GM21447 (cell line): ENCODE data around the gene OSGIN1.

Experiments
- ATAC-seq: cut with Tn5 transposase; IDR thresholded peaks from one replicate; pipeline ENCODE4 v1.9.1; 2021; ENCODE audit not compliant: unreplicated experiment

Gene OSGIN1, protein sequence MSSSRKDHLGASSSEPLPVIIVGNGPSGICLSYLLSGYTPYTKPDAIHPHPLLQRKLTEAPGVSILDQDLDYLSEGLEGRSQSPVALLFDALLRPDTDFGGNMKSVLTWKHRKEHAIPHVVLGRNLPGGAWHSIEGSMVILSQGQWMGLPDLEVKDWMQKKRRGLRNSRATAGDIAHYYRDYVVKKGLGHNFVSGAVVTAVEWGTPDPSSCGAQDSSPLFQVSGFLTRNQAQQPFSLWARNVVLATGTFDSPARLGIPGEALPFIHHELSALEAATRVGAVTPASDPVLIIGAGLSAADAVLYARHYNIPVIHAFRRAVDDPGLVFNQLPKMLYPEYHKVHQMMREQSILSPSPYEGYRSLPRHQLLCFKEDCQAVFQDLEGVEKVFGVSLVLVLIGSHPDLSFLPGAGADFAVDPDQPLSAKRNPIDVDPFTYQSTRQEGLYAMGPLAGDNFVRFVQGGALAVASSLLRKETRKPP

DNA sequence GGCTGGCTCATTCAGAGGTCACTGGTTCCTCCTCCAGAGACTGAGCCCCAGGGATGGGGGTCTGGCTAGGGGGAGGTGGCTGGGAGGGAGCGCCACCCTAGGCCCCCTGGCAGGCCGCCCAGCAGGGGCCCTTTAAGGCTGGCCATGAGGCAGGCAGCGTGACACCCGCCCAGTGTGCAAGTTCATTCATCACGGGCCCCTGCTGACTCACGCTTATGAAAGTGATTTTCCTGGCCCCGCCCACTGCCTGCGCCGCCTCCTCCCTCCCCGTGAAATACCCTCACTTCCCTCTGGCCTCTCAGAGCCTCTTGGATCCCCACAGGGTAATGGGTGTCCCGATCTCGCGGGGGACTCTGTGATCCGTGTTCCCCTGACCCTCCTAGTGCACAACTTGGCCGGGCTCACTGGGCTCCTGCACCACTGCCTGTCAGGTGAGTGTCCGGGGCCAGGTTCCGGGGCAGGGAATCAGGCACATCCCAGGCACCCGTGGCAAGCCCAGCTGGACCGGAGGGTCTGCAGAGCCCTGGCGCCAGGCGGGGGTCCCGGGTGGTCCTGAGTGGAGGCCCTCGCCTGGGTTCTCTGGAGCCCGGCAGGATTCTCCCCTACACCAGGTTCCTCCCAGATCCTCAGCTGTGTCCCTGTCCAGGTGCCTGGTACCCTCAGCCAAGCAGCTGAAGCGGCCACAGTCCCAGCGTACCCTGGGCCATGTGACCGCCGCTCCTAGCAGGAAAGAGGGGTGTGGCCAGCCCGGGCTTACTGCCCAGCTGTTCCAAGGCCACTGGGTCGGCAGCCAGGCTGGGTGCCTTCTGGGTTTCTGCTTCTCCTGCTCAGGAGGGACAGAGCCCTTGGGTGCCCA, at the start of gene OSGIN1:
Gene OSGIN1 (plus strand): TSS at position 301 of the 856 bp plus-strand sequence. CDS start 4,432 bp downstream, outside the sequence.
- ATAC-seq, result peak; percentile 89

DNA sequence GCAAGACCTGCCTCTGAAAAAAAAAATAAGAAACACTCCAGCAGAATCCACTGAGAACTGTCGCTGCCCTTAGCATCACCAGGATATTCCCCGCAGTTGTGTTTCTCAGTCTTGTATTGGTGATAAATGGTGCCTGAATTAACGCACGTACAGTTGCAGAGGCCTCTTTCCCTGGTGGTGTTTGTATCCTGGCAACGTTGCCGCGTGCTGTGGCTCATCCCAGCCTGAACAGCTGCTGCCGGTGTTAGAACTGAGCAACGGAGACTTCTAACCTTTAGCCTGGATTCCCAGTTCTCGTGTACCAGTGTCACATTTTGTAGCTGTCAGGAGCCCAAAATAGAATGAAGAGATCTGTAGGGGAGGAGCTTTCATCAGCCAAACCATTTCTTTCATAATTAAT, 49.3 kb upstream of the OSGIN1 start:
- ATAC-seq, result no peak

DNA sequence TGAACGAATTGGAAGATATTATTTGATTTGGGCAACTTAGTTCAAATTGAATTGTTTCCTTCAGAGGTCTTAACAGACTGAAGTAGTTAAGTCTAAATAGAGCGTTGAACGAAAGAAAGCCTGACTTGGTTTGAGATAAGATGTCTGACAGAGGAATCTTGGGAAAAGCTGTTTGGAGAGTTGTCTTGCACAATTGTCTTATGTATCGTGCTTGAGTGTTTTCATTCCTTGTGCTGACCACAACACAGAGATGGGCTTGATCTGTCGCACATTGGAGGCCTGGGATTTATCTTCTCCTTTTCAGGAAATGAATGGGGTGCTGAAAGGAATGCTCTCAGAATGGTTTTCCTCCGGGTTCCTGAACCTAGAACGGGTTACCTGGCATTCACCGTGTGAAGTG, 46.4 kb upstream of the OSGIN1 start:
- no peak for ATAC-seq

DNA sequence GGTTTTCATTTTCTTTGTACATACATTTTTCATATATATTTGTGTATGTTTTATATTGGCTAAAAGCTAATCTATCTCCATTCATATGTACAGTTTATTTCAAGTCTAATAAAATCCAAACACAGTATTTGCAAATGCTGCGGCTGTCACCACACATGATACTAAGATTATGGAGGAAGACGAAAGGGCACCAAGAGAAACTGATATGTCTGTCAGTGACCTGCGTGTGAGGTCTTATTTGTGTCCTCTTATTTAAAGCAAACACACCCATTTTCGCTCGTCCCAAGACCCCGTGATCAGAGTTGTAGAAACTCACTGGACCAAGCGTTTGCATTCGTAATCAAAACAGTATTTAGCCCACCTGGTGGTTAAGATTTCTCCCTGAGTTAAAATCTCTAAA, 45.9 kb upstream of the OSGIN1 start:
- no peak for ATAC-seq

DNA sequence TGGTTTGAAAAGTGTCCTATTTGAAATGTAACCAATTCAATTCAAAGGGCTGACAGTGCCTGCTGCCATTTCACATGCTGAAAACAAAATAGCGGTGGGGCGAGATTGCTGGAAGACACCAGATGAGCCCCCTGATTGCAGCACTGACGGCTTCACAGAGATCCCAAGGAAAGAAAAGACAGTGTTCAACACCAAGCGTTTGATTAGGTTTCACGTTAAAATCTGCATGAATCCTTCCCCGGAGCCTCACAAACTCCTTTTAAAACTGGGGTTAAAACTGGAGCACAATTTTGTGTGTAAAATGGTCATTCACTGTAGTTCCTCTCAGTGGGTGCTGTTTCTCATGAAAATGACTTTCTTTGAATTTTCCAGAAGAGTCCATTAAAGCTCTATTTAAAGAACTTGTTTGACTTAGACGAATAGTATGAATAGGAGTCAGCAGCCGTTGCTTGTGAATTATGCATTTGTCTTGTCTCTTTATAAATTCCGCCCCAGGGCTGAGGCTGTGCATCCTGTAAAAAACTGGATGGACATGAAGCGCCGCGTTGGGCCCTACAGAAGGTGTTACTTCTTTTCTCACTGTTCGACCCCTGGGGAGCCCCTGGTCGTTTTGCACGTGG, 45.3 kb upstream of the OSGIN1 start:
- ATAC-seq, result no peak

DNA sequence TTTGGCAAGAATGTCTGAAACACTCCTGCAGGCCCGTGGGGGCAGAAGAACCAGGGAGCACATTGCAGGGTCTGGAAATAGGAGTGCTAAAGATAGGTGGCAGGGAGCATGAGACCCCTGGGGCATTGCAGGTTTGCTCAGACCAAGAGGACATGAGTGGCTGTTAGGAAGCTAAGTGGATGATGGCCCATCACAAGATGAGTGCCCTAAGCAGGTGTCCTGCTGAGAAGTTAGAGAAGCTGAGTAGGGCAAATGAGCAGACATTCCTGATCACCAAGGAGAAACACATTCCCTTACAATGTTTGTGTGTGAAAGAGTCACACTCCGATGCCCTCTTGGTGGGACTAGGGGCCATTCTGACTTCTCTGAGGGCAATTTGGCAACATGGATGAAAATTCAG, 44.2 kb upstream of the OSGIN1 start:
- ATAC-seq, result no peak

DNA sequence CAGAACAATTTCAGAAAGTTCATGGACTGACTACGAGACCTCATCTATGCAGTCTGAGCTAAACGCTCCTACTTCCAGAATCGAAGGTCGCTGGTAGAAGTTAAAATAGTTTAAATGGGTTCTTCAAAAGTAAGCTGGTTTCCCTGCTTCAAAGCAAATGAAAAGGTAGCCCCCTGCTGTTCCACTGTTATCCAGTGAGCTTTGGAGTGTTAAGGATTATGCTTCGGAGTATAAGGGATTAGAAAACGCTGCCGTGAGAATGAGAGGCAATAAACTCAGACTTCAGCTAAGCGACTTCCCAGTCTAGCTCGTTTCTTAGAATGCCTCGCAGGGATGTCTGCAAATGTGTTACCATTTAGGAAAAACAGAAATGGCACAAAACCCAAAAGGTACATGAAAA, 41.8 kb upstream of the OSGIN1 start:
- ATAC-seq, result no peak

DNA sequence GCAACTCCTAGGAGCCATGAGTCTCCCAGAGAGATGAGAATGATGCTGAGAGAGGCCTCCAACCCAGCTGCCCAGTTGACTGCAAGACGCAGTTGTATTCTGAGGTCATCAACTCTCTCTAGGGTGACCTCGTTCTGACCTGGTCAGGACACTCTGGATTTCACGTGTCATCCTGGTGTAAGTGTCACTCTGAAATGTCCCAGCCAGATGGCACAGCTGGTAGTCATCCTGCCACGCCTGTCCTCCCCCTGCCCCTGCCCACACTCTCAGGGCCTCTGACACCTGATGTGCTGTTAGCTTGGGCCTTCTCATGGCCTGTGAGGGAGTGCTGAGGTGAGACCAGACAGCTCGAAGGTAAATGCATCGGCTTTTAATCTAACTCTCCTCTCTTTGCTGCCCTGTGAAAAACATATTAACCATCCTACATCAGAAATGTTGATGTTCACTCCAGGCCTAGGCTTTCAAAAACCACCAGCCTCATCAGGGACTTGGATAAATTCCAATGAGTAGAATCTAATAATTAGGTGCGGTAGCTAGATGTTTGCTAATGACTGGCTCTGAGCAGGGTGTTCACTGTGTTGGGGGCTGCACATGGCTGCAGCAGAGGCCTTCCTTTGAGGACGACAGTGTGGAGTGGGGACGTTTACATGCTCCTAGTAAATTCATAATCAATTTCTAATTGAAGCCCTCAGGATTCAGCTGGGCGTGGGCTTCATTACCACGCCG, 40.4 kb upstream of the OSGIN1 start:
- ATAC-seq, result no peak

DNA sequence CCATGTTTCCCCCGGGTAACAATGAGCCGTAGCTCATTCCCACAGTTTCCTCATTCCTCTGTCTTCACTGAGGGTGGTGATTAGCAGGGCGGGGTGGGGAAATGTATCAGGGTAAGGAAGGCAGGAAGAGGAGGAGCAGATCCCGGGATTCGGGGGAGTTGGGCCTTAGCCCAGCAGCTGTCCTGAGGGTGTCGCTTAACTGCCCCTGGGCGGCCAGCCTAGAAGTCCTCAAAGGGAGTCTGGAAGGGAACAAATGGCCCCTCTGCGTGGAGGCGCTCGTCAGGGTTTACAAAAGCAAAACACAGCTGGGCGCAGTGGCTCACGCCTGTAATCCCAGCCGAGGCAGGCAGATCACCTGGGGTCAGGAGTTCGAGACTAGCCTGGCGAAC, 39.8 kb upstream of the OSGIN1 start:
- no peak for ATAC-seq

DNA sequence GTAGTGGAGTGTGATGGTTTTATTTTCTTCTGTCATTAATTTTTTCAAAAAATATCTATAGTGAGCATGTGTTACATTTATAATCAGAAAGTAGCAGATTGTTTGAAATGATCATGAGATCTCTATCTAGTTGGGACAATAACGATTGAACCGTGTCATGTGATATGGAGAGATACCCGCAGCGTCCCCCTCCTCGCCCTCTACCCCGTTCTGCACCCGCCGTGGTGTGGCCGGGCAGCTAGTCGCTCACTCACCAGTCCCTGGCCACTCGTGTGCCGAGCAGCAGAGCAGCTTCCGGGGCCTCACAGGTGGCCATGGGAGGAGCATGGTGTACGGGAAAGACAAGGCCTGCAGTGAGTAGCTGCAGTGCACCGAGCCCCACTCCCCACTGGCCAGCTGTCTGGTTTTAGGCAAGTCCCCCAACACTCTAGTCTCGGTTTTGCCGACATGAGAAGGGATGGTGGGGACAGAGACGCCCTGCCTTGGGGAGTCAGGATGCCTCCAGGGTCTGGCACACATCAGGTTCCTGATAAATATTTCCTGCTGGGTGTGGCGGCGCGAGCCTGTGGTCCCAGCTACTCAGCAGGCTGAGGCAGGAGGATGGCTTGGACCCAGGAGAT, 38.8 kb upstream of the OSGIN1 start:
- ATAC-seq, result no peak

DNA sequence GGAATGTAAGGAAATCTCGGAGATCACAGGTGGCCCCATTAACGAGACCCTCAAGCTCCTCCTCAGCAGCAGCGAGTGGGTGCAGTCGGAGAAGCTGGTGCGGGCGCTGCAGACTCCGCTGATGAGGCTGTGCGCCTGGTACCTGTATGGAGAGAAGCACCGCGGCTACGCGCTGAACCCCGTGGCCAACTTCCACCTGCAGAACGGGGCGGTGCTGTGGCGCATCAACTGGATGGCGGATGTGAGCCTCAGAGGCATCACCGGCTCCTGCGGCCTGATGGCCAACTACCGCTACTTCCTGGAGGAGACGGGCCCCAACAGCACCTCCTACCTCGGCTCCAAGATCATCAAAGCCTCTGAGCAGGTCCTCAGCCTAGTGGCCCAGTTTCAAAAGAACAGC, 38.0 kb upstream of the OSGIN1 start:
- no peak for ATAC-seq

DNA sequence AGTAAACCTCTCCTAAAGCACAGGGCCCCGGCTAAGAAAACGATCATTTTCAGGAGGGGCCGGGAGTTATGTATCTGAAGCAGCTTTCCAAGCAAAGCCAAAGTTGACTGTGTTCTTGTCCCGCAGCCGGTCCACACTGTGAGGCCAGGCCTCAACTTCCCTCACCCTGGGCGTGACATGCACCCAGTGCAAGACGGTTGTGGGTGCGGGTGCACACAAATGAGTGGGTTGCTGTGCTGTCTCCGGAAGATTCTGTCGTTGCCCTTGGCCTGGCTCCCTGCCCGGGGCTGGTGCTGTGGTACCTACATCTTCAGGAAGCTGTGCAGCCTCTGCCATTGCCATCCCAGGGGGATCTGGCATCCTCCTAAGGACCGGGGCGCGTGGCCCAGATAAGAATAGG, 37.5 kb upstream of the OSGIN1 start:
- ATAC-seq, result no peak

DNA sequence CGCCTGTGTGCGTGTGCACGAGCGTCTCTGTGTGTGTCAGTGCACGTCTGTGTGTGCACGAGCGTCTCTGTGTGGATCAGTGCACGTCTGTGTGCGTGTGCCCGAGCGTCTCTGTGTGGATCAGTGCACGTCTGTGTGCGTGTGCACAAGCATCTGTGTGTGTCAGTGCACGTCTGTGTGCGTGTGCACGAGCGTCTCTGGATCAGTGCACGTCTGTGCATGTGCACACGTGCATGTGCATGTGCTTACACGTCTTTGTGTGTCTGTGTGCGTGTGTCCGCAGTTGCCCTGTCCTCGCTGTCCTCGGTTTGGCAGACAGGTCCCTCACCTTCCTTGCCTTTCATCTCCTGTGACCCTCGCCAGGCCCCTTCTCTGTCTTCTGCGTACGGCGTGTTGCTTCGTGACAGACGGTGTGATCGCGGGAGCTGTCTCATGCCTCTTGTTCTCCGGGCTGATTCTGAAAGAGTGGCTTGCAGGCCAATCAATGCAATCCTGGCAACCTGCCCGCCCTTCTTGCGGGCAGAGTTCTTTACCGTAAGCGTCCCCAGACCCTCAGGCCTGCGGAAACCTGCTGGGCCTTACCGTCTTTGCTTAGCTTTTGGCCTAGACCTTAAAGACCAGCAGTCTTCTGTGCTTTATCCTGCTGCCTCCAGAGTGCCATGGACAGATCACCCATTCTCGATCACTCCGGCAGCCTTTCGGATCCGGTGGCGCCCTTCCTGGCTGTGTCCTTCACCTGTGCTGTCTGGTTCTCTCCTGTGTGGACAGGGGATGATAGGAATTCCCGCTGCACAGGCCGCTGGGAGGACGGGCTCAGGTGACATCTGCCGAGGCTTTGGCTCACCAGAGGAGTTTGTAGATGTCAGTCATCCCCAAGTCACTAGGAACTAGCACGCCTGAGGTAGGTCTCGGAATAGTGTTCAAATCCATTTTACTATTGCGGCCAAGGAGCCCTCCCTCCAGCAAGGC, 35.6 kb upstream of the OSGIN1 start:
- no peak for ATAC-seq

DNA sequence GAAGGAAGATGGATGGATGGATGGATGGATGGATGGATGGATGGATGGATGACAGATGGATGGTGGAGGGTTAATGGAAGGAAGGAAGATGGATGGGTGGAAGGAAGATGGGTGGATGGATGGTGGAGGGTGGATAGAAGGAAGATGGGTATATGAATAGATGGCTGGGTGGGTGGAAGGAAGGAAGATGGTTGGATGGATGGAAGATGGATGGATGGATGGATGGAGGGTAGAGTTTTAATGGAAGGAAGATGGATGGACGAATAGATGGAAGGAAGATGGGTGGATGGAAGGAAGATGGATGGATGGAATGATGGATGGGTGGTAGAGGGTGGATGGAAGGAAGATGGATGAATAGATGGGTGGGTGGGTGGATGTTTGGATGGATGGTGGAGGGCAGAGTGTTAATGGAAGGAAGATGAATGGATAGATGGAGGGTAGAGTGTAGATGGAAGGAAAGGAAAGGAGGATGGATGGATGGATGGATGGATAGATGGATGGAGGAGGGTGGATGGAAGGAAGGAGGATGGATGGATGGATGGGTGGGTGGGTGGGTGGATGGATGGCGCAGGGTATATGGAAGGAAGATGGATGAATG, 32.0 kb upstream of the OSGIN1 start:
- no peak for ATAC-seq

DNA sequence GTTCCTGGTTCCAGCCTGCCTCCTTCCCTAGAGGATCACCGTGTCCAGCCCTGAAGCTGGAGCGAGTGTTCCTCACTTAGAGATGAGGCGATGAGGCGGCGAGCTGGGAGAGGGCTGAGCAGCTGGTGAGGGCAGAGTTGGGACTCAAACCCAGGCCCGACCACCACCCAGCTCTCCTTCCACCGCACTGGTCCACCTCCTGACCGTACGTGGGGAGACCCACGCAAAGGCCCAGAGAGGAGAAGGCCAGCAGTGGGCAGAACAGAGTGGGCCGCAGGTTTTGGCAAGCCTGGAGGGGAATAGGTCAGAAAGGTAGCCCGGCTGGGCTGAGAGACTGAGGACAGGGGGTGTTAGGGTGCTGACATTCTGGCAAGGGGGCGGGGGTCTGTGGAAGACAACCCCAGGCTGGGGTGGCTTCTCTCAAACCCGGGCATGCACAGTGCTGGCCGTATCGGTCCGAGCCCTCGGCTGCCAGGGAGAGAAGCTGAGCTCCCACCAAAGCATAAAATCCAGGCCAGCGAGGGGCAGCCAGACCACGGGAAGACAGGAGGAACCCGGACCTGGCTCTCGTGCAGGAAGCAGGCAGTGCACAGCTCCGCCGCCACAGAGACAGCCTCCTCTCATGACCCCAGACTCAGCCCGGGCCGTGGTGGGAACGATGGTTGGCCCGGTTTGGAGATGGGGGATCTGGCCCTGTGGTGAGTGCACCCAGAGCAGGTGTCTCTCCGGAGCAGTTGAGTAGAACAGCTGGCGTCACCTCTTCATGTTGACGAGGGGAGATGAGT, 29.3 kb upstream of the OSGIN1 start:
- ATAC-seq, result no peak

DNA sequence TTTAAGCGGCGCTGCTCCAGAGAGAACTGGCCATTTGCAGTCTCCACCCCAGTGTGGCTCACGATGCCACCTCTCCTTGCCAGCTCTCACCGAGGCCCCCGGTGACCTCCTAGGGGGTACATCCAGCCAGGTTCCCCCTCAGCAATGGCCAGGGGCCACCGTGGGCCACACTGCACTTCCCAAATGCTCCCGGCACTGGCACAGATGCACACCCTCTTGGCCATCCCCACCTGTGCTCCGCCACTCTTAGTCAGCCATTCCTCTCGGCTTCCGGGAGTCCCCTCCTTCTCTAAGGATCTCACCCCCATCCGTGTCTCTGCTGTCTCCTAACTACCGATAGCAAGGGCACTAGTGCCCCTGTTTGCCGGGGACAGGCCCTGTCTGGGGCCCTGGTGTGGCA, 28.4 kb upstream of the OSGIN1 start:
- no peak for ATAC-seq

DNA sequence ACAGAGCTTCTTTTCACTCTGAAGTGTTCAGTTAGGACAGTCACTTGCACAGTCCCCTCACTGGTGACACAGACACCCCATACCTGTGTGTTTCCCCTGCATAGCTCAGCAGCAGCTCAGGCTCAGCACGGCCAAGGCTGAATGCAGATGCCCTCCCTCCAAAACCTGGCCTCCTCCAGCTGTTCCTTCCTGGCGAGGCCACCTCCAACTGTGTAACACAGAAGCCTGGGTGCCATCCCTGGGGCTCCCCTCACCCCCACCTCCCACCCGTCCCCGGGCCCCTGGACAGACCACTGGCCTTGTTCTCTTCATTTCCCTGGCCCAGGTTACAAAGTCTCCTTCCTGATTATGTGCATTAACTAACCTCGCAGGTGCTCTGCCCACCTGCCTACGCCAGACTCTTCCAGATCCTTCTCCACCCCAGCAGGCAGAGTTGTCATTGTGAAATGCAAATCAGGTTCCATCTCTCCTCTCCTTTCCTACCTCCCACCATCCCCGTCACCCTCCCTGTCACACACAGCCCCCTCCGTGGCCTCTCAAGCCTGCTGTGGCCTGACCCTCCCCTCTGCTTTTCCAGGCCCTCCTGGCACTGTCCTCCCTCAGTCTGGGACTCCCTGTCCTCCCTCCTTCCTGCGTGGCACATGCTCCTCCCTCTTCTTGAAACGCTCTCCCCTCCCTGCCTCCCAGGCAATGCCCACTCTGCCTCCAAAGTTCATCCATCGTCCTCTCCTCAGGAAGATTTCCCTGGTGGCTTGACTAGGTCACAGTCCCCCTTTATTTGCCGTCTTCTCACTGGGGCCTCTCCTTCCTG, 27.7 kb upstream of the OSGIN1 start:
- ATAC-seq, result no peak
